IMR-90 (cell line): ENCODE data around the gene CPA3. TPM values are rescaled to one million over a fixed set of nuclear protein-coding genes. Genes with fewer than 3 reads are reported as not detected.

Source experiments
- ATAC-seq: fragments of 200-7000 bp; cut with Tn5 transposase; 2 replicates; pipeline ENCODE4 v1.9.1; 2020; ENCODE audit warnings: low read depth, mild to moderate bottlenecking, moderate library complexity
- BruUV-seq: library from RNA; stranded (reverse); fragments of 400-500 nt; replicated peaks from 2 replicates; lab custom pipeline; 2021; lab: Mats Ljungman, UMichigan
- CTCF ChIA-PET: fragments of 300-600 bp; formaldehyde crosslinking; extraction: SDS; loops from one replicate; lab custom pipeline; 2021; ENCODE audit warnings: antibody characterized with exemption; lab: Yijun Ruan, JAX
- POLR2A ChIA-PET: fragments of 300-600 bp; sonication (Branson Sonifier 250); formaldehyde crosslinking; loops from one replicate; lab custom pipeline; 2022; ENCODE audit warnings: antibody characterized with exemption; ENCODE audit not compliant: unreplicated experiment; lab: Charles Lee
- DNase-seq: peaks from one replicate; pipeline ENCODE4 v3.0.0; 2013
- H2AFZ ChIP-seq: replicated peaks from 2 replicates; pipeline ENCODE3; 2013; ENCODE audit warnings: low read length, mild to moderate bottlenecking; ENCODE audit not compliant: poor library complexity
- H2AK5ac ChIP-seq: 2 replicates; pipeline ENCODE4 v1.6.1; 2013; ENCODE audit warnings: low read depth, low read length, inconsistent platforms
- H2AK9ac ChIP-seq: replicated peaks from 2 replicates; pipeline ENCODE3; 2013; ENCODE audit warnings: mild to moderate bottlenecking, low read depth, low read length, moderate library complexity; ENCODE audit not compliant: poor library complexity
- H2BK120ac ChIP-seq: 2 replicates; pipeline ENCODE4 v1.6.1; 2013; ENCODE audit warnings: low read depth, low read length, inconsistent platforms
- H2BK15ac ChIP-seq: 3 replicates; pipeline ENCODE4 v1.6.1; 2013; ENCODE audit warnings: low read depth, low read length, inconsistent platforms
- H2BK20ac ChIP-seq: 2 replicates; pipeline ENCODE4 v1.6.1; 2013; ENCODE audit warnings: low read depth, mild to moderate bottlenecking, inconsistent platforms, low read length, moderate library complexity
- H2BK5ac ChIP-seq: 2 replicates; pipeline ENCODE4 v1.6.1; 2013; ENCODE audit warnings: mild to moderate bottlenecking, low read depth, low read length, inconsistent platforms; ENCODE audit not compliant: poor library complexity, severe bottlenecking
- H3K14ac ChIP-seq: replicated peaks from 2 replicates; pipeline ENCODE4 v1.6.1; 2013; ENCODE audit warnings: low read depth, low read length, inconsistent platforms
- H3K18ac ChIP-seq: 2 replicates; pipeline ENCODE4 v1.6.1; 2013; ENCODE audit warnings: low read depth, low read length, control low read depth
- H3K23ac ChIP-seq: 2 replicates; pipeline ENCODE4 v1.6.1; 2013; ENCODE audit warnings: low read depth, low read length, inconsistent platforms
- H3K27ac ChIP-seq: 2 replicates; pipeline ENCODE4 v1.5.1; 2013; ENCODE audit warnings: mild to moderate bottlenecking, control low read depth, low read length; ENCODE audit not compliant: insufficient read depth
- H3K27me3 ChIP-seq: 2 replicates; pipeline ENCODE4 v1.6.1; 2013; ENCODE audit warnings: low read length; ENCODE audit not compliant: control insufficient read depth, insufficient read depth
- H3K36me3 ChIP-seq: 2 replicates; pipeline ENCODE4 v1.6.1; 2013; ENCODE audit warnings: low read length, mixed read lengths; ENCODE audit not compliant: control insufficient read depth, insufficient read depth
- H3K4ac ChIP-seq: 2 replicates; pipeline ENCODE4 v1.6.1; 2013; ENCODE audit warnings: low read depth, low read length, inconsistent platforms
- H3K4me1 ChIP-seq: 2 replicates; pipeline ENCODE4 v1.6.1; 2013; ENCODE audit warnings: low read length, mixed read lengths; ENCODE audit not compliant: control insufficient read depth, insufficient read depth
- H3K4me2 ChIP-seq: 2 replicates; pipeline ENCODE4 v1.6.1; 2013; ENCODE audit warnings: low read depth, mild to moderate bottlenecking, control low read depth, low read length, moderate library complexity
- H3K4me3 ChIP-seq: 2 replicates; pipeline ENCODE4 v1.5.1; 2013; ENCODE audit warnings: low read depth, mild to moderate bottlenecking, control low read depth, low read length, moderate library complexity; ENCODE audit not compliant: insufficient read depth
- H3K56ac ChIP-seq: 2 replicates; pipeline ENCODE4 v1.6.1; 2013; ENCODE audit warnings: low read length, inconsistent platforms; ENCODE audit not compliant: insufficient read depth; ENCODE audit errors: extremely low read depth
- H3K79me1 ChIP-seq, 2 experiments: 2 replicates each; pipeline ENCODE4 v1.6.1; 2013; ENCODE audit warnings: low read length in 2 of 2, inconsistent platforms in 1 of 2, low read depth in 1 of 2
- H3K9ac ChIP-seq: 2 replicates; pipeline ENCODE4 v1.6.1; 2013; ENCODE audit warnings: low read depth, low read length, control low read depth
- H3K9me1 ChIP-seq: 2 replicates; pipeline ENCODE4 v1.6.1; 2013; ENCODE audit warnings: low read length, inconsistent platforms; ENCODE audit not compliant: insufficient read depth
- H3K9me3 ChIP-seq: 2 replicates; pipeline ENCODE4 v1.6.1; 2013; ENCODE audit warnings: low read length; ENCODE audit not compliant: control insufficient read depth, insufficient read depth
- H4K20me1 ChIP-seq: 2 replicates; pipeline ENCODE4 v1.6.1; 2013; ENCODE audit warnings: low read length, inconsistent platforms; ENCODE audit not compliant: insufficient read depth
- H4K5ac ChIP-seq: 2 replicates; pipeline ENCODE4 v1.6.1; 2013; ENCODE audit warnings: mild to moderate bottlenecking, low read depth, low read length, control low read depth
- H4K8ac ChIP-seq, 2 experiments: 2 replicates each; pipeline ENCODE4 v1.6.1; 2013; ENCODE audit warnings: low read depth in 2 of 2, low read length in 2 of 2, control low read depth in 1 of 2, inconsistent platforms in 1 of 2
- H4K91ac ChIP-seq: 2 replicates; pipeline ENCODE4 v1.6.1; 2013; ENCODE audit warnings: low read depth, low read length, inconsistent platforms; ENCODE audit not compliant: insufficient read depth
- BHLHE40 ChIP-seq: fragments of 150-350 bp; IDR thresholded peaks from 2 replicates; pipeline ENCODE4 v1.6.1; 2016; ENCODE audit warnings: mild to moderate bottlenecking, low read depth, low read length
- CEBPB ChIP-seq: IDR thresholded peaks from 2 replicates; pipeline ENCODE4 v1.6.1; 2012; ENCODE audit warnings: low read depth, low read length, improper control_type of control experiment
- MAFK ChIP-seq: IDR thresholded peaks from 2 replicates; pipeline ENCODE4 v1.6.1; 2012; ENCODE audit warnings: low read depth, low read length, improper control_type of control experiment
- MAZ ChIP-seq: IDR thresholded peaks from 2 replicates; pipeline ENCODE4 v1.6.1; 2012; ENCODE audit warnings: low read depth, mild to moderate bottlenecking, low read length, improper control_type of control experiment, moderate library complexity, borderline replicate concordance
- MXI1 ChIP-seq: IDR thresholded peaks from 2 replicates; pipeline ENCODE4 v1.6.1; 2012; ENCODE audit warnings: low read depth, mild to moderate bottlenecking, low read length, moderate library complexity, borderline replicate concordance
- NFE2L2 ChIP-seq: fragments of 150-350 bp; IDR thresholded peaks from 2 replicates; pipeline ENCODE4 v1.6.1; 2016; ENCODE audit warnings: low read depth, mild to moderate bottlenecking, low read length
- RAD21 ChIP-seq: IDR thresholded peaks from 2 replicates; pipeline ENCODE4 v1.6.1; 2012; ENCODE audit warnings: low read length, improper control_type of control experiment
- RCOR1 ChIP-seq: IDR thresholded peaks from 2 replicates; pipeline ENCODE4 v1.6.1; 2012; ENCODE audit warnings: mild to moderate bottlenecking, low read length, improper control_type of control experiment; ENCODE audit not compliant: insufficient replicate concordance
- USF2 ChIP-seq: fragments of 150-350 bp; IDR thresholded peaks from 2 replicates; pipeline ENCODE4 v1.6.1; 2017; ENCODE audit warnings: mild to moderate bottlenecking, antibody characterized with exemption, low read length, low read depth
- dilution Hi-C: fragments of 300-500 bp; cut with HindIII; formaldehyde crosslinking; loops from one replicate; pipeline ENCODE4 v1.14.3; 2018; ENCODE audit warnings: low sequenced_read_pairs; ENCODE audit not compliant: unreplicated experiment
- in situ Hi-C: fragments of 300-500 bp; cut with MboI; formaldehyde crosslinking; loops from 3 replicates; pipeline ENCODE4 v1.14.3; 2019; ENCODE audit warnings: low sequenced_read_pairs, inconsistent platforms, mixed read lengths
- intact Hi-C: fragments of 100-400 bp; cut with micrococcal nuclease; formaldehyde crosslinking; loops from 2 replicates; pipeline ENCODE4 v1.10.0; 2022
- polyA plus RNA-seq, 3 experiments: library from polyadenylated mRNA; depleted of rRNA; stranded (reverse); fragments of >200 nt; gene quantifications; 2 replicates each; pipeline ENCODE4 v1.2.3, GENCODE V29; 2012; ENCODE audit warnings: low replicate concordance in 1 of 3
- total RNA-seq: library from RNA; depleted of rRNA; stranded (reverse); fragments of >200 nt; gene quantifications from 2 replicates; pipeline ENCODE4 v1.2.3, GENCODE V29; 2012

CPA3 gene
- total and polyA plus RNA-seq, 2 of the 4 experiments (the other 2 are of a cell fraction) = 0.07 TPM; not detected in 1

DNA sequence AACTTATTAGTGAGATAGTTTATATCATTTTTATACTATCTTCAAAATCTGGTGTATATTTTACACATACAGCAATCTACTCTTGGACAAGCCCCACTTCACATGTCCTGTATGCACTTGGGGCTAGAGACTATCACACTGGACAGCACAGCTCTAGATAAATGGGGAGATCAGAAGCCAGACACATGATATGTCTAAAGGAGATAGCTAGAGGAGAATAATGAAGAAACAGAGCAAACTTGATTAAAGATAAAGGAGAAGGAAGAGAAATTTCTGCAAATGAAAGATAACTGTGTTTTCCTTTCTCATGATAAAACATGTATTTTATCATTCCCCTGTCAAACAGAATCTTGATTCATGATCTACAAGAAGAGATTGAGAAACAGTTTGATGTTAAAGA is 13.0 kb downstream of the CPA3 start:
- Histone ChIP-seq H2AFZ (no peak overlapping the region), H3K9ac (no peak overlapping the region), H3K4ac (no peak overlapping the region), H2AK5ac (no peak overlapping the region), H3K27me3 (no peaks in the 10 kb centered on the region), H3K23ac (no peak overlapping the region), H4K5ac (no peak overlapping the region), H3K14ac (no peak overlapping the region), H3K18ac (no peak overlapping the region), H2BK15ac (no peak overlapping the region; the same call in 2 of the 3 replicates), H3K36me3 (no peaks in the 10 kb centered on the region), H2BK120ac (no peak overlapping the region), H3K4me1 (peaks cover under 1% of the 10 kb centered on the region), H3K4me2 (no peak overlapping the region), H2BK5ac (no peak overlapping the region), H3K27ac (no peak overlapping the region), H4K20me1 (no peaks in the 10 kb centered on the region), H3K56ac (no peak overlapping the region), H4K8ac (no peak overlapping the region), H4K91ac (no peak overlapping the region; the same call in 1 of the 2 replicates), H2AK9ac (no peak overlapping the region), H2BK20ac (no peak overlapping the region), H3K9me1 (0 out of 2 replicates have a peak, but pooled peaks cover 3% of the 10 kb centered on the region), H3K79me1 (no peaks in the 10 kb centered on the region), H3K4me3 (no peak overlapping the region), H3K9me3 (no peaks in the 10 kb centered on the region)
- TF ChIP-seq NFE2L2 = no peak
- TF ChIP-seq RCOR1 = no peak
- TF ChIP-seq RAD21 = no peak
- TF ChIP-seq CEBPB = no peak
- TF ChIP-seq MAFK = no peak
- TF ChIP-seq MXI1 = no peak
- TF ChIP-seq USF2 = no peak
- no peak for TF ChIP-seq MAZ
- TF ChIP-seq BHLHE40 = no peak
- ATAC-seq (no peak), DNase-seq (no peak)
- dilution Hi-C loops (no loop called here), in situ Hi-C loops (no loop called here), intact Hi-C loops (no loop called here)
- BruUV-seq = no TSS peak
- CTCF ChIA-PET = no interaction called here
- POLR2A ChIA-PET = no interaction called here
